HG03159 (cell line): Measurements from ENCODE around the gene VPS13A.

Source experiments
- ATAC-seq: cut with Tn5 transposase; IDR thresholded peaks from one replicate; pipeline ENCODE4 v1.9.1; 2021; ENCODE audit warnings: mild to moderate bottlenecking, moderate library complexity; ENCODE audit not compliant: unreplicated experiment

VPS13A gene

GRCh38 chr9:77177143-77177893 lies at the start of gene VPS13A:
TSS of gene VPS13A (plus strand) at chr9:77177534. CDS start at chr9:77177705, 171 bp downstream.
- ATAC-seq = peak; percentile 92

GRCh38 chr9:77128125-77128789 lies 49.1 kb upstream of the VPS13A start:
- no peak for ATAC-seq

DNA sequence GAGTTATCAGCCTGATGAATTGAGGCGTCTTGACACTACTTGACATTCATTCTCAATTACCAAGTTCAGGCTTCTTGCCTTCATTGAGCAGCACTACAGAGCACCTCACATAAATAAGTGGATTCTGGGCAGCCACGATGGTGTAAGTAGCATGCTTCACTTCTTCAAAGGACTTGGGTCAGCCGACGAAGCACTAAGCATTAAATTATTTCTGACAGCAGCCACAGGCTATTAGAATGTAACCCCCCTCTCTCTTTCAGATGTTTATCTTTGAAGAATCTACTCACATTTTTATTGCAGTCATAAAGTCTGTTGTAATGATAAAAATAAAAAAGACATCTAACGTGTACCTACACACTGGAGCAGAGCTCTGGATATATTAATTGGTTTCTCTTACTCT lies 45.9 kb upstream of the VPS13A start:
- ATAC-seq = no peak

DNA sequence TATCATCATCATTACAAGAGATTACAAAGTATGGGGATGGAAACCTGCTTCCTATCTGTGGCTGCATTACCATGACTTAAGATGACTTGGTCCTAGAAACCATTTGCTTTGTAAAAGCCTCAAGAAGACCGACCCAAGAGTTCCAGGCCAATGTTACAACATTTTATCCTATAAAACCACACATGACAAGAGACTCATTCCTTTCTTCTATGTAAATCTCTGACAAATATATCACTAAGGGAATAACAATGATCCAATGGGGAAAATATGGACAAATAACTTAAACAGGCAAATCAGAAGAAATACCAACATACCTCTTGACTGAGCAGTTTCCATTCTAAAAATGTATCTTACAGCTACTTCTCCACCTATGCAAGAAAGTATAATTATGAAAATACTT lies 44.3 kb upstream of the VPS13A start:
- no peak for ATAC-seq

GRCh38 chr9:77142366-77142765 lies 35.0 kb upstream of the VPS13A start:
- ATAC-seq = no peak

DNA sequence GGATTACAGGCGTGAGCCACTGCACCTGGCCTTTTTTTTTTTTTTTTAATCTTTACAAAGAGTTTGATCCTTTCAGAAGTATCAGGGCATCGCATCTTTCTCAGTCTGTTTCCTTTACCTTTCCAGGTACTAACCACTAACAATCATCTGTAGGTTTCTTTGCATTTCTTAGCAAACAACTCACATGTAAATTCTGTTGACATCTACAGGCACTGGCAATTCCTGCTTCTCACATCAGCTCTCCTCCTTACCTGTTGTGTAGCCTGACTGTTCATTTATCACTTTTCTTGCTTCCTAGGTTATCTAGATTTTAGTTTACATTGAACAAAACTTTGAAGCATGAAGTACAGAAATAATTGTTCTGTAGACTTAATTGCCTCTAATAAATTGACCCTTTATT lies 27.5 kb upstream of the VPS13A start:
- ATAC-seq = no peak

DNA sequence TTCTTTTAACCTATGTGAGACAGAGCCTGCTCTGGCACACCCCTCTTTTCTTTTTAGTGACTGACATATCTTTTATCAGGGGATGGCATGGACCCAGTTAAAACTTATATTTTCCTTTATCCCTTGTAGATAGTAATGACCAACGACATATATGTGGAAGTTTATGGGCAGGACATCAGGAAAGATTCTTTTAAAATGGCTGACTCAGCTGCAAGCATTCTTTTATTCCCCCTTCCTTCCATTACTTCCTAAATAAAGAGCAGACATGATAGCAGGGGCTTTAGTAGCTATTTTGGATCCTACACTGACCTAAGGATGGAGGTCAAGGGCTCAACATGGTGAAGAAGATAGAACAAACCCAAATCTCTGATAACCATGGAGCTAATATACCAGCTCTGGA lies 25.0 kb upstream of the VPS13A start:
- ATAC-seq = no peak

DNA sequence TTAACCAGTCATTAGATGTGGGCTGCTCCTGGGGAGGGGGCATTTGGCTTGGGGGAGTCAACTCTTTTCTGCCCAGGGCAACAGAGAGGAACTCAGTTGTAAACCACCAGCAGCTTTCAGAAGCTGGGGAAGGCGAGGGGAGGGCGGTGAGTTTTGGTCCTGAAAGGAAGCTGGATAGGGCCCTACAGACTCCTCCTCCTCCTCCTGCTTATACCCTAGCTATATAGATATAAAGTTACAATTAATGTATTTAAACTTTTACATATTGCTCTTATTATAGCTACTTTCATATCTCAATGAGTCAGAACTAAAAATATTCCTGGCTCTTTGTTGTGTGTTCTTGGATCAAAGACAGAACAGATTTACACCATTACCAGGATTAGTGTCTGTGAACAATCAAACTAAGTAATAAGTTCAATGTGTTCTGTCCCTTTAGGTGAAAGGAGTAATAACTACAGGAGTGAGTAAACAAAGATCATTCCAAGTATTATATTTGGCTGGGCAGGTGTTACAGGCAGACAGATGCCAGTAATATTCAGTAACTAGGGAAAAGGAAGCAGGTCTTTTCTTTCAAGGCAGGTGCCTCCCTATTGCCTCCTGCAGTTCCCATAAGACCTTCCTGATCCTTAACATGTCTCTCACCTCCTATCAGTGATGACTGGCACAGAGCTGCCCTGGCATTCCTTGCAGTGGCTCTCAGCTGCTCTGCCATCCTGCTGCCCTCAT lies 20.5 kb upstream of the VPS13A start:
- ATAC-seq = no peak

- no peak for ATAC-seq
Observed at GRCh38 chr9:77158772-77159513, 18.4 kb upstream of the VPS13A start.

DNA sequence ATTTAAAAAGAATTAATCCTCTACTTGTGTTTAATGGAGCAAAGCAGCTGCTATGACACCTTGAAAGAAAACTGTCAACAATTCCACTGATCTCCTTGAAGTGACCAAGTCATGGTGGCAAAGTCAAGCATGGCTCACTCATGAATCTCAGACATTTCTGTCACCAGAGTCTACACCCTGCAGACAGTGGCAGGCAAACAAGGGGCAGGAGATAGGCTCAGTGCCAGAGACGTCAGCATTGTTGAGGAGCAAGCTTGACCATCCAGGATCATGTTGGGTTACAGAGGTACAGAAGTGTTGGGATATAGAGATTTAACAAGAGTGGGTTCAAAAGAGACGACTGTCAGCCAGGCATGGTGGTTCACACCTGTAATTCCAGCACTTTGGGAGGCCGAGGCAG lies 16.1 kb upstream of the VPS13A start:
- ATAC-seq = no peak

- no peak for ATAC-seq
Observed at GRCh38 chr9:77161966-77162365, 15.4 kb upstream of the VPS13A start.

DNA sequence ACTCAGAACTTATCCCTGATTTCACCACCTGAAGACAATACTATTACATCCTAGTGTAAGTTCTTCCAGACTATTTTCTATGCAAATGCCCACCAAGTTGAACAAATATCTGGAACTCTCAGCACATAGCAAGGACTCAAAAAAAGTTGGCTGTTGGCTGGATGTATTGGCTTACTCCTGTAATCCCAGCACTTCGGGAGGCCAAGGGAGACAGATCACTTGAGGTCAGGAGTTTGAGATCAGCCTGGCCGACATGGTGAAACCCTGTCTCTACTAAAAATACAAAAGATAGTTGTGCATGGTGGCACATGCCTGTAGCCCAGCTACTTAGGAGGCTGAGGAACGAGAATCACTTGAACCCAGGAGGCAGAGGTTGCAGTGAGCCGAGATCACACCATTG lies 15.0 kb upstream of the VPS13A start:
- no peak for ATAC-seq

DNA sequence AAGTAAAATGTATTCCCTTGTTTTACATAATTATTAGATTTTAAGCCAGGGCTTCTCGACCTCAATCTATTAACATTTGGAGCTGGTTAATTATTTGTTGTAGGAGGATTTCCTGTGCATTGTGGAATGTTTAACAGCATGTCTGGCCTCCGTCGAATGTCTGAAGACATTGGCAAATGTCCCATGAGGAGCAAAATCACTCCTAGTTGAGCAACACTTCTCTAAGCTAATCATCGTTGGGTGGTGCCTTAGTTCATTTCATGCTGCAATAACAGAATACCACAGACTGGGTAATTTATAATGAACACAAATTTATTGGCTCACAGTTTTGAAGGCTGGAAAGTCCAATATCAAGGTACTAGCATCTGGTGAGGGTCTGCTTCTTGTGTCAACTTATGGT lies 13.4 kb upstream of the VPS13A start:
- ATAC-seq = no peak

DNA sequence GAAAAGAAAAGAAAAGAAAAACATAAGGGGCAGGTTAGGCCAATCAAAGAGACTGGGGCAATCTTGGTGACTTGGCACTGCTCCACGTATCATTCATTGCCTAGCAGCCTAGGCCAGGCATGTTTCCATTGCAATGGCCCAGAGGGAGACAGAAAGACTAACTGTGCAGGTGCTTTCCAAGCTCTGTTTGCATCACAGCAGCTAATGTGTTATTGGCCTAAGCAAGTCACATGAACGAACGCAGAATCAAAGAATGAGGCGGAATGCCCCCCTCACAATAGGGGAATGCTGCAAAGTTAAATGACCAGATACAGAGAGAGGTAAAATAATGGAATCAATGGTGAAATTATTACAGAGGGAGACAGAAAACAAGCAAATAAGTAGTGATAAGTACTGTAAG lies 11.1 kb upstream of the VPS13A start:
- ATAC-seq = no peak

DNA sequence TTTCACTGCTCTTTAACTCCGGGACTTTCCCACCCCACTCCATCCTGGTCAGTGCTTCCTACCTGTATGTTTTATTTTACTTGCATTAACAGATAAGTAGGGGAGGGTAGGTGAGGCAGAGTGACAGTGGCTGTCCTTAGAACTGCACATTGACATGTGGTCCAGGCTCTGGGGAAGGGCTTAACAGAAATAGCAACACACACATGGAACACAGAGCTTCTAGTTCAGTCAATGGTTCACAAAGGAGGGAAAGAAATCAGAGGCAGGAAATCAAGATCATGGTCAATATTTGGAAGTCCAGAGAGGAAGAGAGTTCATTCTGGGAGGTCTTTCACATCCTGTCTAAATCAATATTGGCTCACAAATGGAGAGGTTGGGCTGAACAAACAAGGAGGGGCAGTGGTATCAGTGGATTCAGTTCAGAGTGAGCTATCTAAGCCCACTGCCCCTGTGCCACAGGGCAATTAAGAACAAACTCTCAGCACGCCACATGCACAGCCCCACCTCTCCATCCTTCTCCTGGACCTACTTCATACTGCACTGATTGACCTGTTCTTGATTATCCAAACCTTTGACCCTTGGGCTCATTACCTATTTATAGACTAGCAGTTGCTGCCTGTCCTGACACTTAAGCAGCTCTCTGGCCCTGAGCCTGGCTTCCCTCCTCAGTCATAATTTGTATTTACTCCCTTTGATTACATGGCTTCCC lies 6.2 kb upstream of the VPS13A start:
- no peak for ATAC-seq

DNA sequence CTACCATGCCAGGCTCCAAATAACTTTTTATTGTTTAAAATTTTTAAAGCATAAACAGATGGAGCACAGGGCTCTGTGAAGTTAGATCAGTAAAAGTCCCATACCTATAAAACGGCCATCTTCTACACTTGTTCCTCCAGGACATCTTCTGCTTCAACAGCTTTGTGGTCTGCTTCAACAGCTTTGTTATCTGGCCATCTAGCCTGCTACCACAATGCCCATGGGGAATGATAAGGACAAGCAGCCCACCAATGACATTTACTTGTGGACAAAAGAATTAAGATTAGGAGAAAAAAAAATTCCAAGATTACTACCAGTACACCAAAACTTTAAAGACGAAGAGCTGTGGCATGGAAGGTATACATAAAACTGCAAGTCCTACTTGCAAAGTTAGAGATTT lies 2.2 kb upstream of the VPS13A start:
- ATAC-seq = no peak

DNA sequence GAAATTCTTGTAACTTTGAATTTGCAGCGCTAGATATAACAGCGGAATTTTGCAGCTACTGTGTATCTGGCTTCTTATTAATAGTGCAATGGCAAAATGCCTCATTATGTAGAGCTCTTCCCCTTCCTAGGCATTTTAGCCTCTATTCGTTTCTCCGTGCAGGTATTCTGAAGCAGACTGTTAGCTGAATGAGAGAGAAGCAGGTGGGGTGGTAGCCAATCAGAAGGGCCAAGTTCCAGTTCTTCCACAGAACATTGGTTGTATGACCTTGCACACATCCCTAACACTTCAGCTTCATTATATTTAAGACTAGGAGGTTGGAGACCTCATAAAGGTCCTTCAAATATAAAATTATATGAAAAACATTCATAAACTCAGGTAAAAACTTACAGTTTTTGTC lies 1.2 kb upstream of the VPS13A start:
- no peak for ATAC-seq

DNA sequence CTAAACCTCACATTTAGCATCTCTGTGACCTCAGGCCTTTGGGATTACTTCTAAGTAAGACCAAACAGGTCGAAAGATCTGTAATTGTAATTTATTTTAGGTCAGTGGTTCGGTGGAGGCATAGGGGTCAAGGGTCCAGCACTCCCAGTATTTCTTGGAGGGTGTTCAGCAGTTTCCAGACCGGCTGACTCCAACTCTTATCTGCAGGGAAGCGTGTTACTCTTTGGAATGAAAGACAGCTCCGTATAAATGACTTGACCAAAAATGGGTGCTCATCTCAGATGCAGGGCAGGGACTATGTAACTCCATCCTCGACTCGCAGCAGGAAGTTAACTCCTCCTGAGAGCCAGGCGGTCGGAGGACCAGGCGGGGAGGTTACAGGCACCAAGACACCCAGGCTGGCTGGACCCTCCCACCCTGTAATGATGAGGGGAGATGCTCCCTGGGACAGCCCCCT lies 620 bp upstream of the VPS13A start:
- ATAC-seq = no peak

GRCh38 chr9:77177894-77178794 lies 810 bp downstream of the VPS13A start:
- peak; percentile 27 for ATAC-seq

DNA sequence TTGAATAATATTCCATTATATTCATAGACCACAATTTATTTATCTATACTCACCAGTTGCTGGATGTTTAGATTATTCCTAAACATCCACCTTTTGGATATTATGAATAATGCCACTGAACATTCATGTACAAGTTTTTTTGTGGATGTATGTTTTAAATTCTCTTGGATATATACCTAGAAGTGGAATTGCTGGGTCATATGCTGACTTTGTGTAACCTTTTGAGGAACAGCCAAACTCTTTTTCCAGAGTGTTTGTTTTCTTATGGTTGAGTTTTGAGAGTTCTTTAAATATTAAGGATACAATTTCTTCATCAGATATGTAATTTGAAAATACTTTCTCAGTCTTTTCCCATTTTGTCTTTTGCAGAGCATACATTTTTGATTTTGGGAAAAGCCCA lies 2.7 kb downstream of the VPS13A start:
- ATAC-seq = no peak
